T-helper 1 cell treated with Interleukin-12 subunit alpha and Interleukin-12 subunit beta and Interleukin-4 antibody, amounts not matched to agents 30 ng/mL and 1 ng/mL, for 36 hours (primary cell): ENCODE measurements around the gene UGP2. TPM values are rescaled to one million over a fixed set of nuclear protein-coding genes. Genes with fewer than 3 reads are reported as not detected.
"Not testable (repeated sequence)": the region's sequence is repeated elsewhere in the genome, so short reads cannot be mapped to it uniquely, and the experiment has no call there.

Experiments used
- intact Hi-C: fragments of 100-400 bp; cut with micrococcal nuclease; formaldehyde crosslinking; loops from one replicate; pipeline ENCODE4 v1.15.1; 2024
- total RNA-seq: library from RNA; stranded (reverse); gene quantifications from 2 replicates; pipeline ENCODE4 v1.2.3, GENCODE V29; 2022

The UGP2 gene
- total RNA-seq, 1 donor from 2014 or later, result 111 TPM

- intact Hi-C loops, result loop anchor here (1.0 to 10.0 kb wide), 5 partner anchors 28 to 596 kb away; no protein-coding TSS in a partner anchor
These were observed 47.0 kb downstream of the UGP2 start for GRCh38 chr2:63888490-63889402.

DNA sequence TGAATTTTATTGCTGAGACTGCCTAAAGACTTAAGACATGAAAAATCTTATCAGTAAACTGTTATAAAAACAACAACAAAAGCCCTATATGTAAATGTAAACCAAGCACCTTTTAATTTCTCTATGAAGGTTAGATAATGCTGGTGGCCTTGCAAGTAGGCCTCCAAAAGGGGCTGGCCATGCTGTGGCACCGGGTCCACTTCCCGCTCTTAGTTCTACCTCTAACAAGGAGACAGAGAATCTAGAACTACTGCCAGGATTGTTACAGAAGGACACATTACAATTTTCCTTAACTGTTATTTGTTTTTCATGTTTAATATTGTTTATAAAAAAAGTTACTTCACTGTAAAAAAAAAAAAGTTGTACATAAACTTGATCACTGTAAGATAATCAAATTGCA lies 49.0 kb downstream of the UGP2 start:
- intact Hi-C loops, result loop anchor here (5.0 kb wide), 1 partner anchor 132 kb away; no protein-coding TSS in a partner anchor

GRCh38 chr2:63891488-63892030 lies 49.9 kb downstream of the UGP2 start:
- intact Hi-C loops, result loop anchor here (5.0 kb wide), 1 partner anchor 131 kb away; no protein-coding TSS in a partner anchor

DNA sequence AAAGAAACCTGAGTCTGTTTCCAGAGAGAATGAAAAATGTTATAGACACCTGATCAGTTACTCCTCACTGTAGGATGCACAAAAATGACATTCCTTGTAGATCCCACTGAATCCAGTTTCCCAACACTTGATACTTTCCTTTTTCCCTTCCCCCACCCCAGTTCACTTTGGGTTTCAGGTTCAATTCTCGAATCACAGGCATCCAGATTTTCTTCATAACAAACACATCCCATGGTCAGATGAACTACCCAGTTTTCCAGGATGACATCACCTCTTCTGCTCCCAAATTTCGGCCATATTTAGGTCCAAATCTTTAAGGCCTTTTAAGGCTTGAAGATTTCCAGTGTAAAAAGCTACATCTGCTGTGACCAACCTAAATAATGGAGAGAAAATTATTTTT lies 51.5 kb downstream of the UGP2 start:
- intact Hi-C loops, result loop anchor here (5.0 kb wide), 1 partner anchor 129 kb away; no protein-coding TSS in a partner anchor

- intact Hi-C loops, result loop anchor here (5.0 kb wide), 1 partner anchor 128 kb away; no protein-coding TSS in a partner anchor
These were observed 52.5 kb downstream of the UGP2 start for GRCh38 chr2:63894167-63894566.

GRCh38 chr2:63898839-63899238 lies 57.1 kb downstream of the UGP2 start:
- intact Hi-C loops, result no loop called here

DNA sequence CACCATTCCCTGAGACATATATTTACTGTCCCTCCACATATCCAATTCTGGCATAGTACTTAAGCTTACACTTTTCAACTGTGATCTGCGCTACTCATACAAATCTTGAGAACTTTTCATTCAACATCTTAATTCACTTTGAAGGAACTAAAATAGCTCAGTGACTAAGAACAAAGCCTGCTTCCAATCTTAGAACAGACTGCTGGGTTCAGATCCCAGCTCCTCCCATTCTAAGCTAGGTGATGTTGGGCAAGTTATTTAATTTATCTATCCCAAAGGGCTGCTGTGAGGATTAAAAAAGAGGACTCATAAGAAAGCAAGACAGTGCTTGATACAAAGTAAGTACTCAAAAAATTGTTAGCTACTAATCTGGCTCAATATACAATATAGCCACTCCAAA lies 57.9 kb downstream of the UGP2 start:
- intact Hi-C loops, result loop anchor here (5.0 kb wide), 1 partner anchor 118 kb away; the partner anchor contains the start of gene VPS54

DNA sequence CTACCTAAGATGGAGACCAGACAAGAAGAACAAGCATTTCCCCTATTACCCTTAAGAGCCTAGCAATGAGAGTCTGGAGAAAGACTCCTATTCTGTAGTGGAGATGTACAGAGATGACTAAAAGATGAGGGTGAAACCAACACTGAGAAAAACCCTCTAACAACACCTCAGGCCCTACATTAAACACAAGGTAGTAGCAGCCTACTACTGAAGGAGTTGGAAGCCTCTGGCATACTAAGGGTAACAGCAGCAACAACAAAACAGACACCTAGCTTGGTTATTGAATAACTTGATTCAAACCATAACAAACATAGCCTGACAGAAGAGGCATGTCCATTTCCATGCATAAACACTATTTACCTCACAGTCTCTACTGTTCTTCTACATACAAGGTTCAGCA lies 60.5 kb downstream of the UGP2 start:
- intact Hi-C loops, result loop anchor here (2.0 to 5.0 kb wide), 2 partner anchors 61 to 115 kb away; partner anchors contain the start of genes UGP2 and VPS54

- intact Hi-C loops, result loop anchor here (2.0 to 5.0 kb wide), 2 partner anchors 62 to 114 kb away; partner anchors contain the start of genes UGP2 and VPS54
These were observed 61.3 kb downstream of the UGP2 start for GRCh38 chr2:63903003-63903402.

- intact Hi-C loops, result no loop called here
These were observed 72.6 kb downstream of the UGP2 start for GRCh38 chr2:63914311-63914710.

DNA sequence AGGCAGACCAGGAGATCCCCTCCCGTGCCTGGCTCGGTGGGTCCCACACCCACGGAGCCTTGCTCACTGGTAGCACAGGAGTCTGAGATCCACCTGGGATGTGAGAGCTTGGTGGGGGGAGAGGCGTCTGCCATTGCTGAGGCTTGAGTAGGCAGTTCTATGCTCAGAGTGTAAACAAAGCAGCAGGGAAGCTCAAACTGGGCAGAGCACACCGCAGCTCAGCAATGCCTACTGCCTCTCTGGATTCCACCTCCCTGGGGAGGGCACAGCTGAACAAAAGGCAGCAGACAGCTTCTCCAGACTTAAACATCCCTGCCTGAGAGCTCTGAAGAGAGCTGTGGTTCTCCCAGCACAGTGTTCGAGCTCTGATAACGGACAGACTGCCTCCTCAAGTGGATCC lies 85.1 kb downstream of the UGP2 start:
- intact Hi-C loops, result no loop called here

GRCh38 chr2:63932104-63932503 lies 90.4 kb downstream of the UGP2 start:
- intact Hi-C loops, result not testable (repeated sequence)

Other genes with a start within 250 kb of the UGP2 start
- gene VPS54, start 177.5 kb downstream of the UGP2 start, total RNA-seq, result 20.2 and 20.9 TPM in 2 replicates